Measurements from ENCODE around the gene IGSF23.

DNA sequence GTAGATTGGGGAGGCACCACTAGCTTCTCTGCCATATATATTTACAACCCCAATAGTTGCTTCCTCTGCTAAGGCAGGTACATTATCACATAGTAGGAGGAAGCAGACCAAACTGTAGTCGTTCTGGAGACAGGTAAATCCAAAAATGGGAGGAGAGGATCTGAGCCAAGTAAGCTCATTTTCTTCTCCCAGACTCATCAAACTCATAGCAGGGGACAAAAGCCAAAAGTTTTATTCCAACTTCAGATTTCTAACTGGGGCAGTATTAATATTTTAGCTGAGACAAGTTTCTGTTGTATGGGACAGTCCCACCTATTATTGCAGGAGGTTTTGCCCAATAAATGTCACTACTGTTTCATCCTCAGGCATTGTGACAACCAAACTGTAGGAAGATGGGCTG lies 7.8 kb upstream of the IGSF23 start:
- TF ChIP-seq, protein P1, sequence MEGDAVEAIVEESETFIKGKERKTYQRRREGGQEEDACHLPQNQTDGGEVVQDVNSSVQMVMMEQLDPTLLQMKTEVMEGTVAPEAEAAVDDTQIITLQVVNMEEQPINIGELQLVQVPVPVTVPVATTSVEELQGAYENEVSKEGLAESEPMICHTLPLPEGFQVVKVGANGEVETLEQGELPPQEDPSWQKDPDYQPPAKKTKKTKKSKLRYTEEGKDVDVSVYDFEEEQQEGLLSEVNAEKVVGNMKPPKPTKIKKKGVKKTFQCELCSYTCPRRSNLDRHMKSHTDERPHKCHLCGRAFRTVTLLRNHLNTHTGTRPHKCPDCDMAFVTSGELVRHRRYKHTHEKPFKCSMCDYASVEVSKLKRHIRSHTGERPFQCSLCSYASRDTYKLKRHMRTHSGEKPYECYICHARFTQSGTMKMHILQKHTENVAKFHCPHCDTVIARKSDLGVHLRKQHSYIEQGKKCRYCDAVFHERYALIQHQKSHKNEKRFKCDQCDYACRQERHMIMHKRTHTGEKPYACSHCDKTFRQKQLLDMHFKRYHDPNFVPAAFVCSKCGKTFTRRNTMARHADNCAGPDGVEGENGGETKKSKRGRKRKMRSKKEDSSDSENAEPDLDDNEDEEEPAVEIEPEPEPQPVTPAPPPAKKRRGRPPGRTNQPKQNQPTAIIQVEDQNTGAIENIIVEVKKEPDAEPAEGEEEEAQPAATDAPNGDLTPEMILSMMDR (IDR thresholded peaks at IDR 0.05): no peak
- no peak for TF ChIP-seq POLR2A (IDR thresholded peaks at IDR 0.05)
- TF ChIP-seq POLR2AphosphoS5 (IDR thresholded peaks at IDR 0.05): no peak

All from transverse colon (tissue), 4 donors.